Epithelial cell of esophagus (primary cell): ENCODE data around the gene TCAF1.
A peak's percentile ranks its signal among the peaks of the same experiment; 100 is the strongest.
"Not testable (repeated sequence)": the region's sequence is repeated elsewhere in the genome, so short reads cannot be mapped to it uniquely, and the experiment has no call there.

ENCODE experiments used
- DNase-seq: peaks from one replicate; pipeline ENCODE4 v3.0.0; 2010; ENCODE audit warnings: low read depth
- H3K4me3 ChIP-seq: 2 replicates; pipeline ENCODE4 v1.5.1; 2011; ENCODE audit warnings: mild to moderate bottlenecking, low read length, control low read depth
- TF ChIP-seq, protein P1 (sequence below): IDR thresholded peaks from 2 replicates; pipeline ENCODE4 v1.5.1; 2011; ENCODE audit warnings: low read depth, mild to moderate bottlenecking, low read length, control low read depth, inconsistent platforms; ENCODE audit not compliant: insufficient read depth; ENCODE audit errors: missing control alignments

The TCAF1 gene

DNA sequence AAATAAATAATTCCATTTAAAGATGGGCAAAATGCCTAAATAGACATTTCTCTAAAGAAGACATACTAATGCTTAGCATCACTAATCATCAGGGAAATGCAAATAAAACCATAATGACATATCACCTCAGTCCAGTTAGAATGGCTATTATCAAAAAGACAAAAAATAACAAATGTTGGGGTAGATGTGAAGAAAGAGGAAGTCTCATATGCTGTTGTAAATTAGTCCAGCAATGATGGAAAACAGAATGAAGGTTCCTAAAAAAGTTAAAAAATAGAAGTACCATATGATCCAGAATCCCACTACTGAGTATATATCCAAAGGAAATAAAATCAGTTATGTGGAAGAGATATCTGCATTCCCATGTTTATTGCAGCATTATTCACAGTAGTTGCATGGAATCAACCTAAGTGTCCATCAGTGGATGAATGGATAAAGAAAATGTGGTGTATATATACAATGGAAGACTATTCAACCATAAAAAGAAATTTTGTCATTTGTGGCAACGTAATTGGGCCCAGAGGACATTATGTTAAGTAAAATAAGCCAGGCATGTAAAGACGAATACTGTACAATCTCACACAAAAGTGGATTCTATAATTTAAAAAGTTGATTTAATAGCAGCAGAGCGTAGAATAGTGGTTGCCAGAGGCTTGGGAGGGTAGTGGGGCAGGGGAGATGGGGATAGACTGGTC is 52.0 kb downstream of the TCAF1 start:
- DNase-seq, result no peak
- TF ChIP-seq, protein P1, sequence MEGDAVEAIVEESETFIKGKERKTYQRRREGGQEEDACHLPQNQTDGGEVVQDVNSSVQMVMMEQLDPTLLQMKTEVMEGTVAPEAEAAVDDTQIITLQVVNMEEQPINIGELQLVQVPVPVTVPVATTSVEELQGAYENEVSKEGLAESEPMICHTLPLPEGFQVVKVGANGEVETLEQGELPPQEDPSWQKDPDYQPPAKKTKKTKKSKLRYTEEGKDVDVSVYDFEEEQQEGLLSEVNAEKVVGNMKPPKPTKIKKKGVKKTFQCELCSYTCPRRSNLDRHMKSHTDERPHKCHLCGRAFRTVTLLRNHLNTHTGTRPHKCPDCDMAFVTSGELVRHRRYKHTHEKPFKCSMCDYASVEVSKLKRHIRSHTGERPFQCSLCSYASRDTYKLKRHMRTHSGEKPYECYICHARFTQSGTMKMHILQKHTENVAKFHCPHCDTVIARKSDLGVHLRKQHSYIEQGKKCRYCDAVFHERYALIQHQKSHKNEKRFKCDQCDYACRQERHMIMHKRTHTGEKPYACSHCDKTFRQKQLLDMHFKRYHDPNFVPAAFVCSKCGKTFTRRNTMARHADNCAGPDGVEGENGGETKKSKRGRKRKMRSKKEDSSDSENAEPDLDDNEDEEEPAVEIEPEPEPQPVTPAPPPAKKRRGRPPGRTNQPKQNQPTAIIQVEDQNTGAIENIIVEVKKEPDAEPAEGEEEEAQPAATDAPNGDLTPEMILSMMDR, result no peak
- H3K4me3 ChIP-seq, result no peak overlapping the region

DNA sequence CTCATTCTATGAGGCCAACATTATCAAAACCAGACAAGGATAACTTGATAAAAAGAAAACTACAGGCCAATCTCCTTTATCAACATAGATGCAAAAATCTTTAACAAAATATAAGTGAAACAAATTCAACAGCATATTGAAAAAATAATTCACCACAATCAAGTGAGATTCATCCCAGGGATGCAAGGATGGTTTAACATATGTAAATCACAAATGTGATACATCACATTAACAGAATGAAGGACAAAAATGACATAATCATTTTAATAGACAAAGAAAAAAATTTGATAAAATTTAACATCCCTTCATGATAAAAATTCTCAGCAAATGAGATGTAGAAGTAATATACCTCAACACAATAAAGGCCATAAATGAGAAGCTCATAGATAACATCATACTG is 53.8 kb downstream of the TCAF1 start:
- TF ChIP-seq, protein P1, result no peak
- DNase-seq, result no peak
- H3K4me3 ChIP-seq, result no peak overlapping the region

DNA sequence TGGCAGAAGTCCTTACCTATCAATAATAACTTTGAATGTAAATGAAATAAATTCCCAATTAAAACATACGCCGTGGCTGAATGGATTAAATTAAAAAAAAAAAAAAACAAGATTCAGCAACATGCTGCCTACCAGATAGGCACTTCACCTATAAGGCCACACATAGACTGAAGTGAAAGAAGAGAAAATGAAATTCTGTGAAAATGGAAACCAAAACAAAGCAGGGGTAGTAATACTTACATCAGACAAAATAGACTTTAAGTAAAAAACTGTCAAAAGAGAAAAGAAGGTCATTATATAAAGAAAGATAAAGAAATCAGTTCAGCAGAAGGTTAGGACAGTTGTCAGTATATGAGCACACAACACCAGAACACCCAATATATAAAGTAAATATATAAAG is 55.3 kb downstream of the TCAF1 start:
- no peak for DNase-seq
- no peak overlapping the region for H3K4me3 ChIP-seq
- TF ChIP-seq, protein P1, result no peak

DNA sequence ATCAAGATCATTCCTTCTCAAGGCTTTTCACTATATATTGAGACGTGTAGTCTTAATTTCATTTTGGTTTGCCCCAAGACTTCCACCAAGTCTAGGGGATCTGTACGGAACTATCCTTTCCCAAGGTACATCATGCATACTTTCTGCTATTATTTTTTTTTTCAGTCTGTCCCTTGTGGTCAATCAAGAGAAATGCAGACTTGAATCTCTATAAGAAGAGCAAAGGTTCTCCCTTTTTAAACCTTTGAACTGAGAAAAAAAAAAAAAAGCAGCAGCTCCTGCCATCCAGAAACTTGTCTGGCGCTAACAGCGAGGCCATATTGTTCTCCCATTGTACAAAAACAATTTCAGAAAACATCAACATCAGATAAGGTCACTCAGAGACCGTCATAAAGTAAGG is 60.3 kb downstream of the TCAF1 start:
- H3K4me3 ChIP-seq, result not testable (repeated sequence)
- TF ChIP-seq, protein P1, result peak; percentile 31
- DNase-seq, result peak; percentile 14

DNA sequence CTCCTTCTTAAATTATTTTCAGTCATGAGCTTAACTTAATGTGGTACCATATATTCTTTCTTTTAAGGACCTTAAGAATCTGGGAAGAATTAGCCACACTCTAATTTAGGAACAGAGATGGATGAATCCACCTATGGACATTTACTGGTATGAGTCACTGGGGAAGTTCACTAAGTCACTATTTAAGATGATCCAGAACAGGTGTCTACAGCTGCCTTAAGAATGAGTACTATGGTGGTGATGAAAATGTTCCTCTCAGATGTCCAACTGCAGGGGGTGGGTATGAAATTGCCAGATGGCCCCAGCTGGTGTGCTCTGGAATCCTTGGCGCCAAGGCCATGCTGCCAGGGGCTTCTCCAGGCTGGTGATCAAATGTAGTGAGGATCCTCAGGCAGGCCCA is 61.9 kb downstream of the TCAF1 start:
- H3K4me3 ChIP-seq, DNase-seq: not testable (repeated sequence)

DNA sequence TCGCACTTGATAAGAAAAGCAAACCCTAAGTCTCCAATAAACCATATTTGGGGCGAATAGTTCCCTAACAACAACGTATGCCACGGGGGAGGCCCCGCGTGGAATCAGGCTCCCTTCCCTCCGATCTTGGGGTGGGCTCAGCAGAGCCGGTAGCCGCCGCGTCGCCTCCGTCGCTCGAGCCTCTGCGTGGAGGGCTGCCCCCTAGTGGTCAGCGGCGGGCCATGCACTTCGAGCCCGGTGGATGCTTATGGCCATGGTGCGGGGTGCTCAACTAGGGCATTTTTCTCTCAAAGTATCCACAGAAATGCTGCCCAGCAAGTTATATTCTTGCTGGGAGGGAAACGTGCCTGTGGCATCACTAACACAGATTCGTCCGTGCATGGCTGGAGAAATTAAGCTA is 64.8 kb downstream of the TCAF1 start:
- not testable (repeated sequence) for DNase-seq, H3K4me3 ChIP-seq
- TF ChIP-seq, protein P1, result peak; percentile 36

DNA sequence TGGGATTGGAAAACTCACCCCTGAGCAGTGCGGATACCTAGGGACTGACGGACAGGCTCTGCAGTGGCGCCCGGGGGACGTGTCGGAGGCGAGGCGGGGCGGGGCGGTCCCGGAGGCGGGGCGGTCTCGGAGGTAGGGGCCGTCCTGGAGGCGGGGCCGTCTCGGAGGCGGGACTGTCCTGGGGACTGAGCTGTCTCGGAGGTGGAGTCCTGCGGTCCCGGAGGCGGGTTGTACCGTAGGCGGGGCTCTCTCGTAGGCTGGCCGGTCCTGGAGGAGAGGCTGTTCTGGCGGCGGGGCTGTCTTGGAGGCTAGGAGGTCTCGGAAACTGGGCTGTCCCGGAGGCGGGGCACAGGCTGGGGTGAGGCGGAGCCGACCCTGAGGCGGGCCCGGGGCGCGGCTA is 65.4 kb downstream of the TCAF1 start:
- DNase-seq, result not testable (repeated sequence)
- H3K4me3 ChIP-seq, result peak overlapping the region; percentile 33

DNA sequence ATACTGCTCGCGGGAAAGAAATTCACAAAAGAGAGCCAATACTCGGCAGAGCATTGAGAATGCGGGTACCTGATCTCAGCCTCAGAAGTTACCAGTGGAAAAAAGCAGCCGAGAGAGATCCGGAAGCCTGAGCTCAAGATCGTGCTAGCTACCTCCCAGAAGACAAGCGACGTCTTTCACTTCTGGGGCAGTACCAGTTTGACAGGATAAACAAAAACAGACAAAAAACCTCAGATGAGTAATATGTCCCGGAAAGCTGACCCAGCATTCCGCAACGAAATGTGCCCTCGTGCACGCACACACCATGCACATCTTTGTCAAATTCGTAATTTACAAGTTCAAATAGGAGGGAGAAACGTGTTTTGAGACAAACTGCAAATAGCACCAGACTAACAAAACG is 65.9 kb downstream of the TCAF1 start:
- not testable (repeated sequence) for H3K4me3 ChIP-seq, DNase-seq

DNA sequence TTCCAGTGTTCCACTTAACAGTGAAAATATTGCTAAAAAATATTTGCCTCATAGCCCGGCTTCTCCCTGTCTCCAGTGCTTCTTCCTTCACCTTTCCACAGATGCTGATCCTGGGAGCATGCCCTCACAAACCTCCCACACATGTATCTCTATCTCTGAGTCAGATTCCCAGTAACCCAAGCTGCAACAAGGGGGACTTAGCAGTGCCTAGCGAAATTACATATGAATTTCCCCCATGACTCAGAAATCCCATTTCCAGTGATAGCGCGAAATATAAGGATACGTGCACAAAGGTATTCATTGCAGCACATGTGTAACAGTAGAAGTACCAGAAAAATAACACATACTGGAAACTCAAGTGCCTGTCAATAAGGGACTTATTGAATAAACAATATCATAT is 75.4 kb downstream of the TCAF1 start:
- not testable (repeated sequence) for H3K4me3 ChIP-seq, DNase-seq

DNA sequence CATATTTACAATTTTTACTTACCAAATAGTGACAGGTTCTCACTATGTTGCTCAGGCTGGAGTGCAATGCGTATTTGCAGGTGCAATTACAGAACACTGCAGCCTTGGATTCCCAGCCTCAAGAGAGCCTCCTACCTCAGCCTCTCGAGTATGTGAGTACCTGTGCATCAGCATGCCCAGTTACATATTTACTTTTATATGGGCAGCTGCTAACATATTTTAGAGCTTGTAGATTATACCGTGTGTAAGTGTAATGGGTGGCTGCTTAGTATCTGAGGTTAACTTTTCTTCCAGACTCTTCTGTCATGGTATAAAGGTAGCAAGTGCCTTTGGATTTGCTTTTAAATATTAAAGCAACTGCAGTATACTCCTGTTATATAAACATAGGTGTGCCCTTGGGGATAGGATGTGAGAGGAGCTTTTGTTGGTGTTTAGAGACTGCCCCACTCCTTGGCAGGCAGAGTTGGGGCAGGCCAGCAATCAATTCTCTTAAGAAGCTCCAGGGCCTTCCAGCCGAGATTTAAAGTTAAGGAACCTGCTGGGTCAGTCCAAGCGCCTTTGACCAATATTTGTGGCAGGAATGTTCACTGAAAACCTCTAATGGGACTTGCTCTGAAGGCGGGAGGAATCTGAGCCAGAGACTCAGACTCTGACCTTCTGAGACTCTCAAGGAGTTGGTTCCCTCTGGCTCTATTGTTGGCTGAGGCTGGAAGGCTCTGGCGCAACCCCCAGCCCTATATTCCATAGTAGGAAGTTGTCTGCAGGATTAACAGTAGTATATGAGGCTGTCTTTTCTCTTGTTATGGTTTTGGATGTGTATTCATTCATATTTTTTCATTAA is 77.5 kb downstream of the TCAF1 start:
- H3K4me3 ChIP-seq, DNase-seq: not testable (repeated sequence)

DNA sequence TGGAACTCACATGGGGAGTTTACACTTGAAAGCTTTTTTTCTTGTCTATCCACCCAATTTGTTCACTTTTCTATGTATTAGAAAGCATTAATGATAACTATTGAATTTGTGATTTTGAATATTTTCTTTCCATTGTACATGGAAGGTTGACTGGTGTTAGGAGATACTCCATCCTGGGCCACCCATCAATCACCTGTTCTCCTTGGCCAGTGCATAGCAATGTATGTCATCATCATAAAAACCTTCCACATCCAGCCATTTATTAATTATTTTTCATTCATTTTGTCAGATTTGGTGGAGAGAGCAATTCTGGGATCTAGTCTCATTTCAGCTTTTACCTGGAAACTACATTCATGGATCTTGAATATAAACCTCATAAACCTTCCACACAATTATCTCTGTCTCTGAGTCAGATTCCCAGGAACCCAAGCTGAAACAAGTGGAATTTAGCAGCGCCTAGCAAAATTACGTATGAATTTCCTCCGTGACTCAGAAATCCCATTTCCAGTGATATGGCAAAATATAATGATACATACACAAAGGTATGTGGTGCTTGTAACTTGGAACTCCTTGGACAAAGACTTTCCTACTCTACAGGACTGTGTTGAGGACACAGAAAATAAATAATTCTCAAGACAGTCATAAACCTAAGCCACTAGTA is 78.2 kb downstream of the TCAF1 start:
- DNase-seq, H3K4me3 ChIP-seq: not testable (repeated sequence)
